Mesodermal cell (in vitro differentiated cells): ENCODE results near the gene RILPL1.
"Not testable (repeated sequence)": the region's sequence is repeated elsewhere in the genome, so short reads cannot be mapped to it uniquely, and the experiment has no call there.

Source experiments
- H3K27ac ChIP-seq: 2 replicates; pipeline ENCODE4 v1.7.0; 2013; ENCODE audit warnings: mild to moderate bottlenecking, low read depth, low read length, moderate library complexity; ENCODE audit not compliant: severe bottlenecking
- H3K36me3 ChIP-seq: 2 replicates; pipeline ENCODE4 v1.7.1; 2013; ENCODE audit warnings: mild to moderate bottlenecking, low read length, moderate library complexity; ENCODE audit not compliant: control insufficient read depth, insufficient read depth
- H3K4me1 ChIP-seq: one replicate; pipeline ENCODE4 v1.7.1; 2013; ENCODE audit warnings: mild to moderate bottlenecking, low read length; ENCODE audit not compliant: insufficient read depth, control insufficient read depth, poor library complexity, severe bottlenecking
- H3K4me3 ChIP-seq: 2 replicates; pipeline ENCODE4 v1.7.0; 2013; ENCODE audit warnings: low read length, control low read depth, mild to moderate bottlenecking; ENCODE audit not compliant: insufficient read depth, poor library complexity, severe bottlenecking; ENCODE audit errors: extremely low read depth
- H3K9me3 ChIP-seq: 2 replicates; pipeline ENCODE4 v1.7.1; 2013; ENCODE audit warnings: mild to moderate bottlenecking, low read length, moderate library complexity; ENCODE audit not compliant: control insufficient read depth
- WGBS, 2 experiments: methylation state at CpG; one replicate each; pipeline ENCODE4 v1.1.5; 2013; ENCODE audit warnings: missing lambda C conversion rate in 2 of 2; ENCODE audit not compliant: insufficient coverage in 2 of 2; 5-methylcytosine and 5-hydroxymethylcytosine counted together

RILPL1 gene

GRCh38 chr12:123554843-123555242 lies 21.3 kb upstream of the RILPL1 start:
- not testable (repeated sequence) for H3K4me1 ChIP-seq, H3K9me3 ChIP-seq, H3K36me3 ChIP-seq, H3K4me3 ChIP-seq, H3K27ac ChIP-seq
- WGBS, 2 experiments = 91 to 100% methylated on average over 2 to 5 of the region's 5 CpGs

GRCh38 chr12:123554136-123554535 lies 20.6 kb upstream of the RILPL1 start:
- not testable (repeated sequence) for H3K27ac ChIP-seq, H3K4me3 ChIP-seq, H3K9me3 ChIP-seq, H3K36me3 ChIP-seq, H3K4me1 ChIP-seq
- 77 to 89% methylated on average over 1 of the region's 2 CpGs for WGBS, 2 experiments

GRCh38 chr12:123550700-123551099 lies 17.2 kb upstream of the RILPL1 start:
- WGBS, 2 experiments = 85 to 93% methylated on average over 2 of the region's 2 CpGs
- Histone ChIP-seq H3K4me1 (peaks cover 3% of the 10 kb centered on the region), H3K27ac (no peak overlapping the region), H3K4me3 (no peak overlapping the region), H3K9me3 (no peaks in the 10 kb centered on the region), H3K36me3 (no peaks in the 10 kb centered on the region)

GRCh38 chr12:123548107-123548506 lies 14.6 kb upstream of the RILPL1 start:
- H3K4me3 ChIP-seq = no peak overlapping the region
- H3K27ac ChIP-seq = no peak overlapping the region
- H3K36me3 ChIP-seq = no peaks in the 10 kb centered on the region
- no peaks in the 10 kb centered on the region for H3K9me3 ChIP-seq
- WGBS, 2 experiments = 58 to 60% methylated on average over 3 of the region's 3 CpGs
- peaks cover 3% of the 10 kb centered on the region for H3K4me1 ChIP-seq

GRCh38 chr12:123546281-123546680 lies 12.8 kb upstream of the RILPL1 start:
- H3K4me3 ChIP-seq = no peak overlapping the region
- H3K4me1 ChIP-seq = peaks cover 3% of the 10 kb centered on the region
- H3K27ac ChIP-seq = no peak overlapping the region
- H3K36me3 ChIP-seq = no peaks in the 10 kb centered on the region
- H3K9me3 ChIP-seq = no peaks in the 10 kb centered on the region

- no peak overlapping the region for H3K4me3 ChIP-seq
- H3K27ac ChIP-seq = no peak overlapping the region
- 86 to 100% methylated on average over 2 to 4 of the region's 4 CpGs for WGBS, 2 experiments
- peaks cover 3% of the 10 kb centered on the region for H3K4me1 ChIP-seq
- H3K36me3 ChIP-seq = no peaks in the 10 kb centered on the region
- no peaks in the 10 kb centered on the region for H3K9me3 ChIP-seq
Observed at GRCh38 chr12:123543541-123543940, 10.0 kb upstream of the RILPL1 start.

- H3K9me3 ChIP-seq = no peaks in the 10 kb centered on the region
- no peak overlapping the region for H3K4me3 ChIP-seq
- H3K36me3 ChIP-seq = no peaks in the 10 kb centered on the region
- WGBS, 2 experiments = 89 to 92% methylated on average over 9 to 12 of the region's 15 CpGs
- H3K4me1 ChIP-seq = peaks cover 3% of the 10 kb centered on the region
- no peak overlapping the region for H3K27ac ChIP-seq
Observed at GRCh38 chr12:123540899-123541662, 7.6 kb upstream of the RILPL1 start.

GRCh38 chr12:123535952-123536351 lies 2.4 kb upstream of the RILPL1 start:
- WGBS, 2 experiments = 84 to 97% methylated on average over 3 to 5 of the region's 11 CpGs
- H3K27ac ChIP-seq, H3K4me1 ChIP-seq, H3K4me3 ChIP-seq, H3K9me3 ChIP-seq: not testable (repeated sequence)
- H3K36me3 ChIP-seq = peaks cover 12% of the 10 kb centered on the region

- Histone ChIP-seq H3K27ac (peak overlapping the region; percentile 62), H3K4me1 (no peaks in the 10 kb centered on the region), H3K36me3 (peaks cover 30% of the 10 kb centered on the region), H3K9me3 (no peaks in the 10 kb centered on the region), H3K4me3 (peak overlapping the region; percentile 62)
- WGBS, 2 experiments = 6 to 7% methylated on average over 61 to 70 of the region's 79 CpGs
Observed at GRCh38 chr12:123532808-123533649, 490 bp downstream of the RILPL1 start.

GRCh38 chr12:123532019-123532418 lies 1.5 kb downstream of the RILPL1 start:
- Histone ChIP-seq H3K27ac (no peak overlapping the region), H3K36me3 (peaks cover 37% of the 10 kb centered on the region), H3K4me3 (peak overlapping the region; percentile 62), H3K9me3 (no peaks in the 10 kb centered on the region), H3K4me1 (no peaks in the 10 kb centered on the region)
- 50% methylated on average over 1 of the region's 1 CpG; no CpG with 5 or more reads in 1 of the 2 experiments for WGBS, 2 experiments

- Histone ChIP-seq H3K27ac (no peak overlapping the region), H3K4me1 (no peaks in the 10 kb centered on the region), H3K9me3 (no peaks in the 10 kb centered on the region), H3K36me3 (peaks cover 45% of the 10 kb centered on the region), H3K4me3 (no peak overlapping the region)
- WGBS, 2 experiments = 95 to 96% methylated on average over 6 to 7 of the region's 7 CpGs
Observed at GRCh38 chr12:123531091-123531490, 2.4 kb downstream of the RILPL1 start.
